Keratinocyte (primary cell): ENCODE results near the gene BCL7A.

Experiments used
- EZH2 ChIP-seq: IDR thresholded peaks from one replicate; pipeline ENCODE4 v1.6.1; 2012; ENCODE audit warnings: inconsistent platforms, mild to moderate bottlenecking, low read length, moderate library complexity
- TF ChIP-seq, protein P1 (sequence below), 3 experiments: IDR thresholded peaks in 1 of 3; conservative IDR thresholded peaks in 1 of 3; optimal IDR thresholded peaks in 1 of 3; 2 replicates in 2 of 3; 3 replicates in 1 of 3; pipeline versions ENCODE3 to v1.5.1; 2011; ENCODE audit warnings: low read length in 3 of 3, mild to moderate bottlenecking in 3 of 3, moderate library complexity in 2 of 3, control low read depth in 1 of 3, inconsistent platforms in 1 of 3; ENCODE audit not compliant: insufficient read depth in 2 of 3; ENCODE audit errors: extremely low read depth in 1 of 3

- TF ChIP-seq, protein P1, sequence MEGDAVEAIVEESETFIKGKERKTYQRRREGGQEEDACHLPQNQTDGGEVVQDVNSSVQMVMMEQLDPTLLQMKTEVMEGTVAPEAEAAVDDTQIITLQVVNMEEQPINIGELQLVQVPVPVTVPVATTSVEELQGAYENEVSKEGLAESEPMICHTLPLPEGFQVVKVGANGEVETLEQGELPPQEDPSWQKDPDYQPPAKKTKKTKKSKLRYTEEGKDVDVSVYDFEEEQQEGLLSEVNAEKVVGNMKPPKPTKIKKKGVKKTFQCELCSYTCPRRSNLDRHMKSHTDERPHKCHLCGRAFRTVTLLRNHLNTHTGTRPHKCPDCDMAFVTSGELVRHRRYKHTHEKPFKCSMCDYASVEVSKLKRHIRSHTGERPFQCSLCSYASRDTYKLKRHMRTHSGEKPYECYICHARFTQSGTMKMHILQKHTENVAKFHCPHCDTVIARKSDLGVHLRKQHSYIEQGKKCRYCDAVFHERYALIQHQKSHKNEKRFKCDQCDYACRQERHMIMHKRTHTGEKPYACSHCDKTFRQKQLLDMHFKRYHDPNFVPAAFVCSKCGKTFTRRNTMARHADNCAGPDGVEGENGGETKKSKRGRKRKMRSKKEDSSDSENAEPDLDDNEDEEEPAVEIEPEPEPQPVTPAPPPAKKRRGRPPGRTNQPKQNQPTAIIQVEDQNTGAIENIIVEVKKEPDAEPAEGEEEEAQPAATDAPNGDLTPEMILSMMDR (optimal IDR thresholded peaks at IDR 0.05 in 1 of 3, IDR thresholded peaks at IDR 0.05 in 1 of 3, conservative IDR thresholded peaks at IDR 0.05 in 1 of 3; ENCODE audit: extremely low read depth in 1 of 3, insufficient read depth in 2 of 3, low read length in 3 of 3) = no peak
- no peak for TF ChIP-seq EZH2
These were observed 80.6 kb downstream of the BCL7A start for GRCh38 chr12:122102331-122102730.
